Fibroblast of skin of abdomen (primary cell): ENCODE results near the gene TASL. TPM values are rescaled to one million over a fixed set of nuclear protein-coding genes. Genes with fewer than 3 reads are reported as not detected.
A peak's percentile ranks its signal among the peaks of the same experiment; 100 is the strongest.
"Not testable (repeated sequence)": the region's sequence is repeated elsewhere in the genome, so short reads cannot be mapped to it uniquely, and the experiment has no call there.

Experiments used
- DNase-seq: peaks from one replicate; pipeline ENCODE4 v3.0.0-alpha.2; 2013
- polyA plus RNA-seq, 2 experiments: library from polyadenylated mRNA; unstranded; fragments of 120-200 nt; gene quantifications; one replicate each; pipeline ENCODE4 v1.2.1, GENCODE V29; 2013; ENCODE audit not compliant: insufficient read length in 2 of 2

TASL gene, protein sequence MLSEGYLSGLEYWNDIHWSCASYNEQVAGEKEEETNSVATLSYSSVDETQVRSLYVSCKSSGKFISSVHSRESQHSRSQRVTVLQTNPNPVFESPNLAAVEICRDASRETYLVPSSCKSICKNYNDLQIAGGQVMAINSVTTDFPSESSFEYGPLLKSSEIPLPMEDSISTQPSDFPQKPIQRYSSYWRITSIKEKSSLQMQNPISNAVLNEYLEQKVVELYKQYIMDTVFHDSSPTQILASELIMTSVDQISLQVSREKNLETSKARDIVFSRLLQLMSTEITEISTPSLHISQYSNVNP
- not detected for polyA plus RNA-seq (2013, experiment 1 of 2; ENCODE audit: insufficient read length)
- not detected for polyA plus RNA-seq (2013, experiment 2 of 2; ENCODE audit: insufficient read length)

GRCh38 chrX:30577362-30577991 is at the start of gene TASL:
Gene TASL (minus strand): TSS chrX:30577766. CDS start chrX:30560355, 17,411 bp downstream.
- no peak for DNase-seq

DNA sequence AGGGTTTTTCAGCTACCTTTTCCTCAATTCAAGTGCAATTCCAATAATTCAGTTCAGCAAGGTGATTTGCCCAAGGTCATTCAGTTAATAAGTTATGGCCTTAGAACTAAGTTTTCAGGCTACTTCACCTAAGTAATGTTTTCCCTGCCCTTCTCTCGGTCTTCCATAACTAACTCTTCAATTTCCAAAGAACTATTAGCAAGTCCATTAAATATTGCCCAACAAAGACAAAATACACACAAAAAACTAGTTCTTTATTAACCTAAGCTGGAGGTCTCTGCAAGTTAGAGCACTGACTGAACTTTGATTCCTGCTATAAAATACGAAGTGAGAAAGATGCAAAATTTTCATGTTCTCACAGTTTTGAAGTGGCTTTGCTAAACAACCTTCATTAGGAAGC is 48.8 kb upstream of the TASL start:
- DNase-seq = no peak

GRCh38 chrX:30622361-30622760 is 44.8 kb upstream of the TASL start:
- no peak for DNase-seq

DNA sequence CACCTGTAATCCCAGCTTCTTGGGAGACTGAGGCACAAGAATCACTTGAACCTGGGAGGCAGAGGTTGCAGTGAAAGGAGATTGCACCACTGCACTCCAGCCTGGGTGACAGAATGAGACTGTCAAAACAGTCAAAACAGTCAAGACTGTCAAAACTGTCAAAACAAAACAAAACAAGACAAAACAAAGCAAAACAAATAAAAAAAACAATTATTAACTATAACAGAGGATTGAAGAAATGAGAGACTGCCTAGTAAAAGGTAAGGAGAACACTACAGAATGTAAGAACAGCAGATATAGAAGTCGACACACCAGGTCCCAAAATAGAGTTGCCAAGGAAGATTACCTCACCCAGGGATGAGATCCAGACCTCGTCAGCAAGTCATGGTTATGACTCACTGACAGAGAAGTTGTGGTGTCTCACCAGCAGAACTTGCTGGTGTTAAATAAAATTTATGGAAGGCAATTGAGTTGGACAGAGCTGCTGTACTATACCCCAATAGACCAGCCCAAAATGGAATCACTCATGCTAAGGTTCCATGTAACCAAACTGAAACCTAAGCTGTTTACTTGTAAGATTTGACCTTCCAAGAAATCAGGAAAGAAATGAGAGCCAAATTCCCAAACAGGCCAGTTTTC is 43.5 kb upstream of the TASL start:
- peak; percentile 89 for DNase-seq

GRCh38 chrX:30620125-30620524 is 42.6 kb upstream of the TASL start:
- no peak for DNase-seq

GRCh38 chrX:30618160-30618765 is 40.7 kb upstream of the TASL start:
- no peak for DNase-seq

GRCh38 chrX:30615229-30615628 is 37.7 kb upstream of the TASL start:
- DNase-seq = peak; percentile 6

DNA sequence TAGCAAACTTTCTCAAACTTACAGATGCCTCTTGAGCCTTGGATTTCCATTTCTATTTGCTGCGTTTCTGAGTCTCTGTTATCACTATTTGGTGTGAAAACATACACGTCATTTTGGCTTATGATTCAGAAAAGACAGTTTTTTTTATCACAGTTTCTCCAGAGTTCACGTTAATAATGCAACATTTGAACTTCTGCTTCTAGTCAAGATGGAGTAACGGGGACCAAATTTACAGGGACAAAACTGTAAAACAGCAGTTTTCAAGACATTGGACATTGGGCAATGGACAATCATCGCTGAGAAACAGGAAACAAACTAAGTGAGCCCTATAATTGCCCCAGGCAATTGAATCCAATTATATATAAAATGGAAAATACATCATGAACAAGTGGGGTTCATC is 36.2 kb upstream of the TASL start:
- no peak for DNase-seq

- no peak for DNase-seq
Measured at GRCh38 chrX:30612250-30612655, 34.7 kb upstream of the TASL start.

- DNase-seq = no peak
Measured at GRCh38 chrX:30610026-30610425, 32.5 kb upstream of the TASL start.

DNA sequence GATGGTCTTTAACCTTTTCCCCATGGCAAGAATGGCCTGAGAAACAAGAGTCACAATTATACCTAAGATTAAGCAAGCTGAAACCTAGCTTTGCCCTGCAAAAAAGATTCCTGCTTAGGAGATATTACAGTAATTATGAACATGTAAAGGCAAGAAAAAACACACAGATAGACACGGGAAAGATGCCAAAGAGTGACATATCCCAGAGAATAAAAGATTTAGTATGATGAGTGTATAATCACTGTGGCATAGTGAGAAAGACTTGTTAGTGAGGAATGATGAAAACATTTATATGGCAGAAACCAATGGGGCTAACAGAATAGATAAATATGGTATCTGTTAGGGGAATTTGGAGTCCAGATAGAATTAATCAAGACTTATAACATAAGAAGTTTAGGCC is 29.6 kb upstream of the TASL start:
- DNase-seq = peak; percentile 37

DNA sequence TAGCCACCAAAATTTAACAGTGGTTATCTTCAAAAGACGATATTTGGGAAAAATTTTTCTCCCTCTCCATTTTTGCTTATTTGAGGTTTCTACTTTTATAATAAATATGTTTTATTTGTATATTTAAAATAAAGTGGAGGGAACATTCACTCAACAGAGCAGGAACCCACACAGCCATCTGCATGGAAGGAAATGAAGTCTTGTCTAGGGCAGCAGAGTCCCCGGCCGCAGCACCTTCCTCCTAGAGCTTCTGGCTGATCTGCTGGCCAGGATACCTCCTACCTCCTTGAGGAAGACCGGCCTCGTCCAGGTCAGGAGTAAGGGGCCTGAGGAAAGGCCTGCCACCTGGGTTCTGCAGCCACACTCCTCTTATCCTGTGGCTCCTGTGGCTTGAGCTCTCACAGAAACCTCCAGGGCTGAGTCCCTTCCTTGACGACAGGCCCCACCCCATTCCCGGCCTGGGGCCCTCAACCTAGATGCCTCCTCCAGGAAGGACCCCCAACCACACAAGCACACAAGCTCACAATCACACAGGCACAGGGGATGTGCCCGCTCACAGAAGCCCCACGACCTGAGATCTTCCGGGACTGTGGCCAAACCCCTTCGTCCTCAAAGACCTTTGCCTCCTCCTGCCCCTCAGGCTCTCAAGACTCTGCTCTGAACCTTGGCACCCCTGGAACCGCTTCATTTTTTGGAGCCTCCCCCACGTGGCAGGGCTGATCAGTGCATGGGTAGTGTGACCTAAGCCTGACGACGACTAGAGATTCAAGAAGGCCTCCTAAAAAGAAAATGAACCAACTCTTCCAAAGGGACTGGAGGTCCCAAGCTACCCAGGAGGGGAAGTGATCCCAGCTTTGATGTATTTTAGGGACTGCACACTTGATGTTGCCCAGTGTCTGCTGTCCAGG is 23.0 kb upstream of the TASL start:
- DNase-seq = not testable (repeated sequence)

GRCh38 chrX:30597216-30598012 is 19.8 kb upstream of the TASL start:
- DNase-seq = no peak

DNA sequence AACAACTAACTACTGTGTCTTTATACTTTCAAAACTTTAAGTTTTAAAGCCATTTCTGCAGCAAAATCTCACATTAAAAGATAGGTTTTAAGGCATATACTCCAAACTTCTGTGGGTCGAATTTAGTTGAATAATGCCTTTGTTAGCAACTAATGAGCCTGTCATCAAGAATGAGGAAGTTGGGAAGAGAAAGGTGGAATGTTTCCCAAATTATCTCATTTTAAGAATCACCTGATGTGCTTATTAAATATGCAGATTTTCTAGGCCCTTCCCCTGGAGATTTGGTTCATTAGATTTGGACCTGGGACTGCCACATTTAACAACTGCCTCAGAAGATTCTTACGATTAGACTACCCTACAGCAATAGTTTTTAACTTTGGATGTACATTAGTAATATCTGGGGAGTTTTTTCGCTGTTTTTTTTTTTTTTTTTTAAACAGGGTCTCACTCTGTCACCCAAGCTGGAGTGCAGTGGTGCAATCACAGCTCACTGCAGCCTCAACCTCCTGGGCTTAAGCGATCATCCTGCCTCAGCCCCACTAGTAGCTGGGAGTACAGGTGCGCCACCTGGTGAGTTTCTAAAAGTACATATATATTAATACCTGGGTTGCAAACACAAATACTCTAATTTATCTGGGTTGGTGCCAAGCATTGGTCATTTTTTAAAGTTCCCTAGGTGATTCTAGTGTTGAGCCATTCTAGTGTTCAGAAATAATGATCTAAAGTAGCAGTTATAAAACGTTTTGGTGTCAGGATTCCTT is 16.1 kb upstream of the TASL start:
- DNase-seq = no peak

GRCh38 chrX:30592831-30593230 is 15.3 kb upstream of the TASL start:
- DNase-seq = no peak

DNA sequence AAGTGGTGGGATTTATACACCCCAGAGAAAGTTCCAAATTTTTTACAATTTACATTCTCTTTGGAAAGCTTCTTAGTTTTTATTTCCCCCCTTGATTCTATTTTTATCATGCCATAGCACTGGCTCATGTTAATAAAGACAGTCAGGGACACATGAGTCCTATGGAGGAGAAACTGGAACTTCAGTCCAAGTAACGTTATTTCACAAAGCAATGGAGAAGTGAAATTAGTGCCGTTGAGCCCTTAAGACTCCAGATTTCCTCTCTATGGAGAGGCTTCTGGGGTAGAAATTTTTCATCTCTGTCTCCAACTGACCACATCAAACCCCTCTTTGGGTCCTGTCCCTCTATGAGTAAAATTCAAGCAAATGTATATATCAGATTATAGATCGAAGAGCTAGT is 12.8 kb upstream of the TASL start:
- no peak for DNase-seq

GRCh38 chrX:30589146-30589888 is 11.8 kb upstream of the TASL start:
- no peak for DNase-seq

GRCh38 chrX:30586516-30586915 is 8.9 kb upstream of the TASL start:
- DNase-seq = no peak

DNA sequence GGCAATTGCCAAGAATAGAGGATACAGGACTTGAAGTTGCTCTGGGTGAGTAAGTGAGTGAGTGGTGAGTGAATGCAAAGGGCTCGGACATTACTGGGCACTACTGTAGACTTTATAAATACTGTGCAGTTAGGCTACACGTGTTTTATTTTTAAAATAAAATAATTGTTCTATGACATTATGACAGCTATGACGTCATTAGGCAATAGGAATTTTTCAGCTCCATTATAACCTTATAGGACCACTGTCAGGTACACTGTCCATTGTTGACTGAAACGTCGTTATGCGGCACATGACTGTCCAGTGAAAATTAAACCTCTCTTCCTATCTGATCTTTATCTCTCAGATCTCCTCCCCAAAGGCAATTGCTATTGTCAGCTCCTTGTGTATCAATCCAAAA is 5.1 kb upstream of the TASL start:
- DNase-seq = no peak

- DNase-seq = no peak
Measured at GRCh38 chrX:30580641-30581040, 3.1 kb upstream of the TASL start.
